ENCODE data around the gene GNB1. TPM values are rescaled to one million over a fixed set of nuclear protein-coding genes. Genes with fewer than 3 reads are reported as not detected.
A peak's percentile ranks its signal among the peaks of the same experiment; 100 is the strongest.

Gene GNB1
- total and polyA plus RNA-seq, 9 of the 15 experiments (the other 6 are each of a cell fraction or from before 2014, with no cell fraction given) = 34.3 to 388 (median 114) TPM

GRCh38 chr1:1782399-1783221, 108.3 kb downstream of the GNB1 start (continued):
- no peak for TF ChIP-seq TSHZ1 (CRISPR knock-in tag; IDR thresholded peaks at IDR 0.05)
- no peak; the same call in 1 of the 2 replicates for TF ChIP-seq ZBTB7A (IDR thresholded peaks at IDR 0.05; ENCODE audit: borderline replicate concordance, control insufficient read depth, low read depth, low read length)
- TF ChIP-seq SAFB (IDR thresholded peaks at IDR 0.05; ENCODE audit: borderline replicate concordance, low read depth, low read length) = no peak
- TF ChIP-seq GATA2 (CRISPR knock-in tag; IDR thresholded peaks at IDR 0.05) = no peak
- no peak for TF ChIP-seq NFRKB (IDR thresholded peaks at IDR 0.05; ENCODE audit: low read depth)
- no peak for TF ChIP-seq COPS2 (conservative IDR thresholded peaks at IDR 0.05)
- TF ChIP-seq RERE (CRISPR knock-in tag; IDR thresholded peaks at IDR 0.05; ENCODE audit: borderline replicate concordance) = no peak
- no peak for TF ChIP-seq TCF7L2 (IDR thresholded peaks at IDR 0.05; ENCODE audit: low read depth, low read length)
- no peak for TF ChIP-seq SMAD1 (IDR thresholded peaks at IDR 0.05; ENCODE audit: low read depth, low read length, partially characterized antibody)
- no peak for TF ChIP-seq HNRNPK (IDR thresholded peaks at IDR 0.05; ENCODE audit: low read depth, low read length, poor library complexity, severe bottlenecking)
- no peak for TF ChIP-seq PHB2 (IDR thresholded peaks at IDR 0.05; ENCODE audit: low read depth)
- TF ChIP-seq ZFPM2 (CRISPR knock-in tag; IDR thresholded peaks at IDR 0.05) = no peak
- no peak for TF ChIP-seq PML (IDR thresholded peaks at IDR 0.05; ENCODE audit: low read length)
- TF ChIP-seq ZNF699 (CRISPR knock-in tag; IDR thresholded peaks at IDR 0.05; ENCODE audit: insufficient replicate concordance) = no peak
- no peak; the same call in 1 of the 2 replicates for TF ChIP-seq ZNF589 (CRISPR knock-in tag; IDR thresholded peaks at IDR 0.05; ENCODE audit: low read depth)
- TF ChIP-seq FOXJ2 (tag; IDR thresholded peaks at IDR 0.05) = 0 out of 2 replicates have a peak, but pooled peaks have one; percentile 17
- no peak for TF ChIP-seq ASH1L (IDR thresholded peaks at IDR 0.05; ENCODE audit: borderline replicate concordance, low read depth, partially characterized antibody)
- TF ChIP-seq IRF9 (tag; IDR thresholded peaks at IDR 0.05) = no peak
